HFF-Myc (cell line): ENCODE measurements around the gene REPIN1.

Experiments used
- DNase-seq: peaks from one replicate; pipeline ENCODE4 v3.0.0-alpha.2; 2011; ENCODE audit warnings: low read depth; ENCODE audit errors: extremely low read depth
- H3K4me3 ChIP-seq: replicated peaks from 2 replicates; pipeline ENCODE4 v1.5.1; 2011; ENCODE audit warnings: low read depth, mild to moderate bottlenecking, control low read depth, low read length
- CTCF ChIP-seq: IDR thresholded peaks from 2 replicates; pipeline ENCODE4 v1.5.1; 2012; ENCODE audit warnings: mild to moderate bottlenecking, low read depth, low read length, control low read depth; ENCODE audit errors: missing control alignments

The REPIN1 gene

GRCh38 chr7:150324373-150324961 lies 44.2 kb upstream of the REPIN1 start:
- DNase-seq, result no peak
- H3K4me3 ChIP-seq, result peak overlapping the region; percentile 42; the same call in 1 of the 2 replicates
- TF ChIP-seq CTCF, result no peak

- no peak for DNase-seq
- no peak overlapping the region for H3K4me3 ChIP-seq
- TF ChIP-seq CTCF, result no peak
These were observed 43.5 kb upstream of the REPIN1 start for GRCh38 chr7:150325110-150325611.

- no peak overlapping the region for H3K4me3 ChIP-seq
- DNase-seq, result no peak
- no peak for TF ChIP-seq CTCF
These were observed 42.7 kb upstream of the REPIN1 start for GRCh38 chr7:150325901-150326300.

- TF ChIP-seq CTCF, result no peak
- no peak for DNase-seq
- H3K4me3 ChIP-seq, result no peak overlapping the region
These were observed 41.9 kb upstream of the REPIN1 start for GRCh38 chr7:150326657-150327268.

- no peak for TF ChIP-seq CTCF
- DNase-seq, result no peak
- no peak overlapping the region for H3K4me3 ChIP-seq
These were observed 41.3 kb upstream of the REPIN1 start for GRCh38 chr7:150327308-150327707.

GRCh38 chr7:150329331-150330120 lies 39.1 kb upstream of the REPIN1 start:
- DNase-seq, result no peak
- no peak overlapping the region for H3K4me3 ChIP-seq
- no peak for TF ChIP-seq CTCF
